Amygdala (tissue), 56 donors: ENCODE measurements around the gene MRPL42.

Experiments
- DNase-seq, 56 donors: peaks; one replicate each; lab custom pipeline; 2025; lab: John Stamatoyannopoulos, UW

Gene MRPL42

DNA sequence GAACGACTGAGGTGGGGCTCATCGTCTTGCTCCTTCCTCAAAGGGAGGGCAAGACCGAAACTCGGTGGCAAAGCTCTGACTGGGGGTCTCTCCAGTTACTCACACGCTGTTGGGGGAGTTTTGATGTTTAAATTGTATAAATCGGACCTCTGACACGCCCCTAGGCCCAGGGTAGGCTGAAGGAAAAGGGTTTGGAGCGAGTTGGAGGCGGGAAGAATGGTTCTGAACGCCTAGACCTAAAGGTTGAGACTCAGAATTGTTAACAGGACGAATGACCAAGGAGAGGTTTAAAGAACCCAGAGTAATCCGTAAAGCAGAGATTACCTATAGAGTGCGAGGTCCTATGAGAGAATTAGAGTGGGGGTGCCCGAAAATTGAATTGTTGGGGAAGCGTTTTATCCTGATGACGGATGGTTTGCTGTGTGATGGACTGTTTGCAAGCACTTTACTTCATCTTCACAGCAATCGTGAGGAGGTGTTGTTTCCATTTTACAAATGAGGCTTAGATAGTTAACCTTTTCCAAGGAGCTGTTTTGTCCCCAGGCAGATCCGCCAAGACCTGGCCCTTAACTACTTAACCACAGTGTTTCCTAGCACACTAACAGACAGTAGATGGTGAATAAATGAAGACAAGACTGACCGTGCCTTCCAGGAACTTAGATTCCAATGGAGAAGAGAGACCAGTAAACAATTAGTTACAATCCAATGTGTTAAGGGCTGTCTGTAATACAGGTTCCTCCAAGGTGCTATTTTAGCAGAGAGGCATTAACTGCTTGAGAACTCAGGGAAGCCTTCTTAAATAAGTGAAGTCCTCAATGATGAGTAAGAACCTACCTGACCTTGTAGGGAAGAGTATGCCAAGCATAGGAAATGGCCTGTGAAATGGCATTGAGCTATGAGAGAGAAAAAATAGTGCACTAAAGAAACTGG, 24.6 kb upstream of the MRPL42 start:
- no peak for DNase-seq

DNA sequence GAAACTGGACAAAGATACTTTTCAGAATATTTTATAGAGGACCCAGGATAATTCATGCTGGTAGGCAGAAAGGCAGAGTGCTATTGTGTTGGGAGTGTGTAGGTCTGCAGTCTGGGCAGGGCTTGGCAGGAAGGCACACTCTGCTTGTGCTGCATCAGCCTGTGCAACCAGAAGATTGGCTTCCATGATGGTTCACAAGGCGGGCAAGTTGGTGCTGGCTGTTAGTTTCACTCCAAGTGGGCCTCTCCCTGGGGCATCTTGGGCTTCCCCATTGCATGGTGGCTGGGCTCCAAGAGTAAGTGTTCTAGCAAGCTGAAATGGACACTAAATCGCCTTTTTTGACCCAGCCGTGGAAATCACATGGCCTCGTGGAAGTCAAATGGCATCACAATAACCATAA, 23.7 kb upstream of the MRPL42 start:
- DNase-seq: no peak

GRCh38 chr12:93447555-93448290, 19.6 kb upstream of the MRPL42 start:
- DNase-seq: no peak

DNA sequence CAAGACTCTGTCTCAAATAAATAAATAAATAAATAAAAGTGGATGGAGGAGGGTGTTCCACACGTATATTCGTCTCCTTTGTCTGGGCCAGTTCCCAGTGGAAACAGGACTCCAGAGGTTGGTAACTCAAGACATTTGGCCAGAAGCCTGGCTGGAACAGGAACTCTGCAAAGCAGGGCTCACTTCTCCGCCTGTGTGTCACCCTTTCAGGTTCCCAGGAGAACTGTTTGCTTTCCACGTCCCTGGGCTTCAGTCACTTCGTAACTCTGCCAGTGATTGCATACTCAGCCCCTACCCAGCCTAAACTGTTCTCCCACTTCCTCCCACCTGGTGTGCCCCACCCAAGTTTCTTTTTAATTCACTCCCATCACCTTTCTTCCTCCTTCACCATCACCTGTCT, 18.5 kb upstream of the MRPL42 start:
- no peak for DNase-seq

GRCh38 chr12:93449277-93449676, 18.0 kb upstream of the MRPL42 start:
- DNase-seq: no peak

- DNase-seq: no peak
These were observed 15.7 kb upstream of the MRPL42 start for GRCh38 chr12:93451423-93452158.

DNA sequence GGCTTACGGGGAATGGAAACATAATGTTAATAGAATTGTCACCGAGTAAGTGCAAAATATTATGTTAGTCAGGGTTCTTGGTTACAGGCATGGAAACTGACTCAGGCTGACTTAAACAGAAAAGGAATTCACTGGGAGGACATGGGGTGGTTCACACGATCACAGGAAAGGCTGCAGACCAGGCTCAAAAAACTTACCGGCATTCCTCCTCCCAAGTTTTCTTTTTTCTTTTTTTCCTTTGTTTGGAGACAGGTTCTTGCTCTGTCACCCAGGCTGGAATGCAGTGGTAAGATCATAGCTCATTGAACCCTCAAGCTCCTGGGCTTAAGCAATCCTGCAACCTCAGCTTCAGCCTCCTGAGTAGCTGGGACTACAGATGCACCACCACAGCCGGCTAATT, 13.7 kb upstream of the MRPL42 start:
- no peak for DNase-seq

DNA sequence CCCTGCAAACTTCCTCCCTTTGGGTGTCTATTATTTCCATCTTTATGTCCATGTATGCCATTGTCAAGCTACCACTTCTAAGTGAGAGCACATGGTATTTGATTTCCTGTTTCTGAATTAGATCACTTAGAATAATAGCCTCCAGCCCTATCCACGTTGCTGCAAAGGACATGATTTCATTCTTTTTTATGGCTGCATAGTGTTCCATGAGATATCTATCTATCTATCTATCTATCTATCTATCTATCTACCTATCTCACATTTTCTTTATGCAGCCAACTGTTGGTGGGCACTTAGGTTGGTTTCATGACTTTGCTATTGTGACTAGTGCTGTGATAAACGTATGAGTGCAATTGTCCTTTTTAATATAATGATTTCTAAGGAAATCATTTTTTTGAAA, 11.2 kb upstream of the MRPL42 start:
- DNase-seq: no peak

GRCh38 chr12:93459097-93459496, 8.2 kb upstream of the MRPL42 start:
- no peak for DNase-seq

DNA sequence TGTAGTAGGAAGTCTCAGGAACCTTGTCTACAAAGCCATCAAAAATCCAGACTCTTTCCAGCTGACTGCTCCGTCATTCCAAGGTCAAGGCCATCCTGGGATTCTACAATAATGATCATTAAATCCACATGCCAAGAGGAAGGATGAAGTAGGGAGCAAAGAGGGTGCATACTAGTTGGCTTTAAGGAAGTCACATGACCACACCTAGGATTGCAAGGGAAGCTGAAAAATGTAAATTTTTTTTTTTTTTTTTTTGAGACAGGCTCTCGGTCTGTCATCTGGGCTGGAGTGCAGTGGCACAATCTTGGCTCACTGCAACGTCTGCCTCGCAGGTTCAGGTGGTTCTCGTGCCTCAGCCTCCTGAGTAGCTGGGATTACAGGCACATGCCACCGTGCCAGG, 7.3 kb upstream of the MRPL42 start:
- no peak for DNase-seq

DNA sequence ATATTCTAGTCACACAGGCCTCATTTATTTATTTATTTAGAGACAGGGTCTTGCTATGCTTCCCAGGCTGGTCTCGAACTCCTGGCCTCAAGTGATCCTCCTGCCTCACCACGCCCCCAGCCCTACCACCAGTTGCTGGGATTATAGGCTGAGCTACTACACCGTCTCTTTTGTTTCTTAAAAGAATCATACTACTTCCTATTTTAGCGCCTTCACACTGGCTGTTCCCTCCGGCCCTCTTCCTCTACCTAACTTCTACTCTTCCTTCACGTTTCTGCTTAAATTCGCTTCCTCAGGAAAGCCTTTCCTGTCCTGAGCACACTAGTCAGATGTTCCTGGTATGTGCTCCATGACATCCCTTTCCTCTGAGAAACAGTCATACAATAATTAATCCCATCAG, 6.4 kb upstream of the MRPL42 start:
- DNase-seq: no peak

DNA sequence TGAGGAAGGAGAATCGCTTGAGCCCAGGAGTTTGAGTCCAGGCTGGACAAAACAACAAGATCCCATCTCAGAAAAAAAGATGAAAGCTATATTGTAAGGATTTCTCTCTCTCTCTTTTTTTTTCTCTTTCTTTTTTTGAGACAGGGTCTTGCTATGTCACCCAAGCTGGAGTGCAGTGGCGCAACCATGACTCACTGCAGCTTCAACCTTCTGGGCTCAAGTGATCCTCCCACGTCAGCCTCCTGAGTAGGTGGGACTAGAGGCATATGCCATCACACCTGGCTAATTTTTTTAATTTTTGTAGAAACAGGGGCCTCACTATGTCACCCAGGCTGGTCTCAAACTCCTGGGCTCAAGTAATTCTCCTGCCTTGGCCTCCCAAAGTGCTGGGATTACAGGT, 5.8 kb upstream of the MRPL42 start:
- DNase-seq: no peak

GRCh38 chr12:93465841-93466240, 1.5 kb upstream of the MRPL42 start:
- DNase-seq: no peak

- peak in 2 of 56 donors; percentile 7 to 19 for DNase-seq
These were observed 526 bp upstream of the MRPL42 start for GRCh38 chr12:93466625-93467350.

- no peak for DNase-seq
These were observed 676 bp downstream of the MRPL42 start for GRCh38 chr12:93468008-93468371.

- DNase-seq: no peak
These were observed 2.1 kb downstream of the MRPL42 start for GRCh38 chr12:93469386-93469785.

- DNase-seq: no peak
These were observed 9.2 kb downstream of the MRPL42 start for GRCh38 chr12:93476555-93476954.

DNA sequence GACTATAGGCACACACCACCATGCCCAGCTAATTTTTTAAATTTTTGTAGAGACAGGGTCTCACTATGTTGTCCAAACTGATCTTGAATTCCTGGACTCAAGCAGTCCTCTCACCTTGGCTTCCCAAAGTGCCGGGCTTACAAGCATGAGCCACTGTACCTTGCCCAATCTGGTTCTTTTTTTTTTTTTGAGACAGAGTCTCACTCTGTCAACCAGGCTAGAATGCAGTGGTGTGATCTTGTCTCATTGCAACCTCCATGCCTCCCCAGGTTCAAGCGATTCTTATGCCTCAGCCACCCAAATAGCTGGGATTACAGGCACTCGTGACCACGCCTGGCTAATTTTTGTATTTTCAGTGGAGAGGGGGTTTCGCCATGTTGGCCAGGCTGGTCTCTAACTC, 15.4 kb downstream of the MRPL42 start:
- DNase-seq: no peak

GRCh38 chr12:93483151-93483807, 16.0 kb downstream of the MRPL42 start:
- no peak for DNase-seq
